Activated naive CD4-positive, alpha-beta T cell treated with anti-CD3 and anti-CD28 coated beads for 36 hours (primary cell): ENCODE data around the gene DKK1. TPM values are rescaled to one million over a fixed set of nuclear protein-coding genes. Genes with fewer than 3 reads are reported as not detected.

Source experiments
- CTCF ChIA-PET: fragments of 350-600 bp; sonication (Branson Sonifier 250); formaldehyde crosslinking; loops from one replicate; lab custom pipeline; 2021; ENCODE audit warnings: antibody characterized with exemption; lab: Charles Lee
- DNase-seq: peaks from one replicate; pipeline ENCODE4 v3.0.0-alpha.2; 2020
- H3K27ac Mint-ChIP-seq: one replicate; pipeline ENCODE4 v1.8.0; 2021; ENCODE audit warnings: mild to moderate bottlenecking, mixed read lengths
- H3K27me3 Mint-ChIP-seq: one replicate; pipeline ENCODE4 v1.8.0; 2021; ENCODE audit warnings: low read depth, mixed read lengths
- H3K36me3 Mint-ChIP-seq: one replicate; pipeline ENCODE4 v1.8.0; 2021; ENCODE audit warnings: low read depth, mixed read lengths
- H3K4me1 Mint-ChIP-seq: one replicate; pipeline ENCODE4 v1.8.0; 2021; ENCODE audit warnings: low read depth, mixed read lengths
- H3K4me3 Mint-ChIP-seq: one replicate; pipeline ENCODE4 v1.8.0; 2021; ENCODE audit warnings: mild to moderate bottlenecking, moderate library complexity, mixed read lengths
- H3K9me3 Mint-ChIP-seq: one replicate; pipeline ENCODE4 v1.8.0; 2021; ENCODE audit warnings: mixed read lengths
- intact Hi-C: fragments of 100-400 bp; cut with micrococcal nuclease; formaldehyde crosslinking; loops from one replicate; pipeline ENCODE4 v1.15.1; 2023
- total RNA-seq, 2 experiments: library from RNA; stranded (reverse); gene quantifications; one replicate each; pipeline ENCODE4 v1.2.3, GENCODE V29; 2021

The DKK1 gene
- total RNA-seq, 2 experiments from 2014 or later = not detected

GRCh38 chr10:52297747-52298146, 16.3 kb upstream of the DKK1 start:
- Mint-ChIP-seq H3K27ac (no peak overlapping the region), H3K4me1 (no peaks in the 10 kb centered on the region), H3K27me3 (no peaks in the 10 kb centered on the region), H3K36me3 (no peaks in the 10 kb centered on the region), H3K4me3 (no peak overlapping the region), H3K9me3 (no peaks in the 10 kb centered on the region)
- intact Hi-C loops = no loop called here
- CTCF ChIA-PET = interaction anchor here (0.7 kb wide), 1 partner anchor 659 kb away, joined by 3 read pairs; no protein-coding TSS in a partner anchor
- DNase-seq = no peak

GRCh38 chr10:52300599-52301277, 13.3 kb upstream of the DKK1 start:
- intact Hi-C loops = loop anchor here (10.0 kb wide), 1 partner anchor 294 kb away; no protein-coding TSS in a partner anchor
- Mint-ChIP-seq H3K4me3 (no peak overlapping the region), H3K27ac (no peak overlapping the region), H3K4me1 (no peaks in the 10 kb centered on the region), H3K9me3 (no peaks in the 10 kb centered on the region), H3K27me3 (peaks cover 4% of the 10 kb centered on the region), H3K36me3 (no peaks in the 10 kb centered on the region)
- CTCF ChIA-PET = no interaction called here
- no peak for DNase-seq

- Mint-ChIP-seq H3K27ac (no peak overlapping the region), H3K4me3 (no peak overlapping the region), H3K36me3 (no peaks in the 10 kb centered on the region), H3K4me1 (peaks cover 8% of the 10 kb centered on the region), H3K27me3 (peaks cover 46% of the 10 kb centered on the region), H3K9me3 (no peaks in the 10 kb centered on the region)
- DNase-seq = peak; percentile 14
- CTCF ChIA-PET = interaction anchor here (0.6 to 2.7 kb wide), 7 partner anchors 9 to 422 kb away, joined by 3 to 7 read pairs (median 4); no protein-coding TSS in a partner anchor
- intact Hi-C loops = loop anchor here (1.0 to 10.0 kb wide), 4 partner anchors 181 to 469 kb away; no protein-coding TSS in a partner anchor
Measured at GRCh38 chr10:52308251-52309031, 5.6 kb upstream of the DKK1 start.

GRCh38 chr10:52312942-52313255, 1.2 kb upstream of the DKK1 start:
- Mint-ChIP-seq H3K9me3 (no peaks in the 10 kb centered on the region), H3K4me3 (no peak overlapping the region), H3K36me3 (peaks cover 2% of the 10 kb centered on the region), H3K27me3 (peaks cover 55% of the 10 kb centered on the region), H3K4me1 (peaks cover 14% of the 10 kb centered on the region), H3K27ac (no peak overlapping the region)
- intact Hi-C loops = loop anchor here (5.0 kb wide), 1 partner anchor 254 kb away; no protein-coding TSS in a partner anchor
- CTCF ChIA-PET = no interaction called here
- no peak for DNase-seq

GRCh38 chr10:52313256-52313932, 687 bp upstream of the DKK1 start:
- Mint-ChIP-seq H3K4me1 (peaks cover 14% of the 10 kb centered on the region), H3K27me3 (peaks cover 50% of the 10 kb centered on the region), H3K27ac (no peak overlapping the region), H3K4me3 (no peak overlapping the region), H3K9me3 (no peaks in the 10 kb centered on the region), H3K36me3 (peaks cover 2% of the 10 kb centered on the region)
- no peak for DNase-seq
- CTCF ChIA-PET = no interaction called here
- intact Hi-C loops = loop anchor here (5.0 kb wide), 1 partner anchor 254 kb away; no protein-coding TSS in a partner anchor

- no peak overlapping the region for H3K4me3 Mint-ChIP-seq
Measured at GRCh38 chr10:52314822-52315552, 906 bp downstream of the DKK1 start.

GRCh38 chr10:52316001-52316400, 1.9 kb downstream of the DKK1 start:
- no peak for DNase-seq
- H3K4me1 Mint-ChIP-seq = peaks cover 12% of the 10 kb centered on the region
- no peaks in the 10 kb centered on the region for H3K9me3 Mint-ChIP-seq
- intact Hi-C loops = no loop called here
- H3K27me3 Mint-ChIP-seq = peaks cover 33% of the 10 kb centered on the region
- peaks cover 2% of the 10 kb centered on the region for H3K36me3 Mint-ChIP-seq
- CTCF ChIA-PET = no interaction called here
- no peak overlapping the region for H3K4me3 Mint-ChIP-seq
- H3K27ac Mint-ChIP-seq = no peak overlapping the region

More at GRCh38 chr10:52314822-52315552, 906 bp downstream of the DKK1 start:
- CTCF ChIA-PET = no interaction called here
- DNase-seq = no peak
- Mint-ChIP-seq H3K9me3 (no peaks in the 10 kb centered on the region), H3K36me3 (peaks cover 2% of the 10 kb centered on the region), H3K4me1 (peaks cover 12% of the 10 kb centered on the region), H3K27me3 (peaks cover 36% of the 10 kb centered on the region), H3K27ac (no peak overlapping the region)
- intact Hi-C loops = loop anchor here (5.0 kb wide), 1 partner anchor 252 kb away; no protein-coding TSS in a partner anchor

GRCh38 chr10:52316500-52316899, 2.4 kb downstream of the DKK1 start:
- peaks cover 12% of the 10 kb centered on the region for H3K4me1 Mint-ChIP-seq
- peaks cover 33% of the 10 kb centered on the region for H3K27me3 Mint-ChIP-seq
- H3K36me3 Mint-ChIP-seq = peaks cover 2% of the 10 kb centered on the region
- no peaks in the 10 kb centered on the region for H3K9me3 Mint-ChIP-seq
- no peak overlapping the region for H3K4me3 Mint-ChIP-seq
- DNase-seq = no peak
- intact Hi-C loops = no loop called here
- CTCF ChIA-PET = no interaction called here
- no peak overlapping the region for H3K27ac Mint-ChIP-seq

GRCh38 chr10:52318136-52318701, 4.1 kb downstream of the DKK1 start:
- peaks cover 9% of the 10 kb centered on the region for H3K4me1 Mint-ChIP-seq
- DNase-seq = no peak
- intact Hi-C loops = no loop called here
- H3K4me3 Mint-ChIP-seq = no peak overlapping the region
- H3K27ac Mint-ChIP-seq = no peak overlapping the region
- H3K27me3 Mint-ChIP-seq = peaks cover 21% of the 10 kb centered on the region
- H3K36me3 Mint-ChIP-seq = peaks cover 2% of the 10 kb centered on the region
- no peaks in the 10 kb centered on the region for H3K9me3 Mint-ChIP-seq
- CTCF ChIA-PET = no interaction called here

GRCh38 chr10:52318822-52319464, 4.9 kb downstream of the DKK1 start:
- CTCF ChIA-PET = no interaction called here
- Mint-ChIP-seq H3K36me3 (peaks cover 2% of the 10 kb centered on the region), H3K4me3 (no peak overlapping the region), H3K27me3 (peaks cover 15% of the 10 kb centered on the region), H3K27ac (no peak overlapping the region), H3K4me1 (peaks cover 5% of the 10 kb centered on the region), H3K9me3 (no peaks in the 10 kb centered on the region)
- DNase-seq = no peak
- intact Hi-C loops = no loop called here

- intact Hi-C loops = no loop called here
- no peak for DNase-seq
- Mint-ChIP-seq H3K9me3 (no peaks in the 10 kb centered on the region), H3K4me1 (no peaks in the 10 kb centered on the region), H3K27me3 (peaks cover 6% of the 10 kb centered on the region), H3K27ac (no peak overlapping the region), H3K4me3 (no peak overlapping the region), H3K36me3 (no peaks in the 10 kb centered on the region)
- CTCF ChIA-PET = no interaction called here
Measured at GRCh38 chr10:52319926-52320325, 5.8 kb downstream of the DKK1 start.
